ENCODE results near the gene PRICKLE1.

GRCh38 chr12:42611571-42612230 is 22.2 kb upstream of the PRICKLE1 start:
- no peak for TF ChIP-seq POLR2AphosphoS5 (IDR thresholded peaks at IDR 0.05)
- TF ChIP-seq, protein P1, sequence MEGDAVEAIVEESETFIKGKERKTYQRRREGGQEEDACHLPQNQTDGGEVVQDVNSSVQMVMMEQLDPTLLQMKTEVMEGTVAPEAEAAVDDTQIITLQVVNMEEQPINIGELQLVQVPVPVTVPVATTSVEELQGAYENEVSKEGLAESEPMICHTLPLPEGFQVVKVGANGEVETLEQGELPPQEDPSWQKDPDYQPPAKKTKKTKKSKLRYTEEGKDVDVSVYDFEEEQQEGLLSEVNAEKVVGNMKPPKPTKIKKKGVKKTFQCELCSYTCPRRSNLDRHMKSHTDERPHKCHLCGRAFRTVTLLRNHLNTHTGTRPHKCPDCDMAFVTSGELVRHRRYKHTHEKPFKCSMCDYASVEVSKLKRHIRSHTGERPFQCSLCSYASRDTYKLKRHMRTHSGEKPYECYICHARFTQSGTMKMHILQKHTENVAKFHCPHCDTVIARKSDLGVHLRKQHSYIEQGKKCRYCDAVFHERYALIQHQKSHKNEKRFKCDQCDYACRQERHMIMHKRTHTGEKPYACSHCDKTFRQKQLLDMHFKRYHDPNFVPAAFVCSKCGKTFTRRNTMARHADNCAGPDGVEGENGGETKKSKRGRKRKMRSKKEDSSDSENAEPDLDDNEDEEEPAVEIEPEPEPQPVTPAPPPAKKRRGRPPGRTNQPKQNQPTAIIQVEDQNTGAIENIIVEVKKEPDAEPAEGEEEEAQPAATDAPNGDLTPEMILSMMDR (IDR thresholded peaks at IDR 0.05), result no peak

All from breast epithelium (tissue), 3 donors.